ENCODE data around the gene PBRM1.

PBRM1 gene

GRCh38 chr3:52608337-52608736 is 77.4 kb downstream of the PBRM1 start:
- H3K27ac ChIP-seq = peak overlapping the region; percentile 69
- TF ChIP-seq CTCF (conservative IDR thresholded peaks at IDR 0.05) = no peak

- H3K27ac ChIP-seq = peak overlapping the region; percentile 69
- no peak for TF ChIP-seq CTCF (conservative IDR thresholded peaks at IDR 0.05)
Measured at GRCh38 chr3:52606373-52607085, 79.2 kb downstream of the PBRM1 start.

GRCh38 chr3:52600258-52600657 is 85.5 kb downstream of the PBRM1 start:
- no peak for TF ChIP-seq CTCF (conservative IDR thresholded peaks at IDR 0.05)
- H3K27ac ChIP-seq = no peak overlapping the region

GRCh38 chr3:52596658-52597265 is 89.0 kb downstream of the PBRM1 start:
- no peak overlapping the region for H3K27ac ChIP-seq
- TF ChIP-seq CTCF (conservative IDR thresholded peaks at IDR 0.05) = no peak

- TF ChIP-seq CTCF (conservative IDR thresholded peaks at IDR 0.05) = no peak
- no peak overlapping the region for H3K27ac ChIP-seq
Measured at GRCh38 chr3:52593103-52593502, 92.6 kb downstream of the PBRM1 start.

GRCh38 chr3:52574056-52574965 is 111.4 kb downstream of the PBRM1 start:
- H3K27ac ChIP-seq = no peak overlapping the region
- no peak for TF ChIP-seq CTCF (conservative IDR thresholded peaks at IDR 0.05)

GRCh38 chr3:52572221-52572620 is 113.5 kb downstream of the PBRM1 start:
- no peak for TF ChIP-seq CTCF (conservative IDR thresholded peaks at IDR 0.05)
- H3K27ac ChIP-seq = no peak overlapping the region
